Right lobe of liver (tissue), 4 donors: Measurements from ENCODE around the gene MRPL11.

Experiments
- CTCF ChIP-seq, 4 donors: fragments of 200-600 bp in 3 of 4; fragments of 450-650 bp in 1 of 4; IDR thresholded peaks; one replicate each; pipeline versions ENCODE4 v1.5.1 to v1.8.0; 2016 to 2022; ENCODE audit warnings: antibody characterized with exemption in 4 of 4, mild to moderate bottlenecking in 2 of 4
- POLR2A ChIP-seq: fragments of 450-650 bp; IDR thresholded peaks from one replicate; pipeline ENCODE4 v1.6.1; 2017; ENCODE audit warnings: antibody characterized with exemption, mild to moderate bottlenecking
- donor health status: DM: no; HTN: no; CAD: no.
- donor health status: DM: no; HTN: no; CAD: no.
- donor health status: DM: no; HTN: yes; CAD: no.

GRCh38 chr11:66412110-66412509 lies 26.5 kb downstream of the MRPL11 start:
- no peak for TF ChIP-seq POLR2A
- TF ChIP-seq CTCF (IDR thresholded peaks at IDR 0.05), result no peak
